ENCODE data around the gene CFAP410. TPM values are rescaled to one million over a fixed set of nuclear protein-coding genes. Genes with fewer than 3 reads are reported as not detected.
A peak's percentile ranks its signal among the peaks of the same experiment; 100 is the strongest.
"Not testable (repeated sequence)": the region's sequence is repeated elsewhere in the genome, so short reads cannot be mapped to it uniquely, and the experiment has no call there.

The CFAP410 gene
- total and polyA plus RNA-seq, 2 donors (not counting 3 experiments of a cell fraction or from before 2014, with no cell fraction given) = 7.2 to 12.2 TPM

- H2AFZ ChIP-seq (ENCODE audit: low read depth, low read length); DNase-seq (ENCODE audit: low read depth, low spot score); FAIRE-seq; H3K27ac ChIP-seq (ENCODE audit: insufficient read depth, low read depth, low read length); H3K27me3 ChIP-seq (ENCODE audit: control insufficient read depth in 2 of 2, insufficient read depth in 2 of 2, low read length in 2 of 2); H3K9me3 ChIP-seq (replicated peaks; ENCODE audit: control insufficient read depth, insufficient read depth, low read length); H3K9ac ChIP-seq (replicated peaks; ENCODE audit: extremely low read depth, insufficient read depth, low read length); CTCF ChIA-PET; H3K79me2 ChIP-seq (ENCODE audit: control insufficient read depth, insufficient read depth, low read length); H3K36me3 ChIP-seq (ENCODE audit: control insufficient read depth in 2 of 2, extremely low read depth in 1 of 2, insufficient read depth in 2 of 2, low read length in 2 of 2); H3K4me2 ChIP-seq (ENCODE audit: insufficient read depth, low read length); POLR2A ChIA-PET; H3K9me1 ChIP-seq (replicated peaks; ENCODE audit: control insufficient read depth, extremely low read depth, insufficient read depth, low read length); dilution Hi-C loops (cut with MboI; ENCODE audit: extremely low pct_ligation_motif_present, low sequenced_read_pairs); H3K4me3 ChIP-seq (replicated peaks in 1 of 3; ENCODE audit: insufficient read depth in 1 of 3, low read depth in 1 of 3, low read length in 3 of 3); H4K20me1 ChIP-seq (replicated peaks; ENCODE audit: control insufficient read depth, extremely low read depth, insufficient read depth, low read length); BruUV-seq (replicated peaks): not testable (repeated sequence)
- H3K4me1 ChIP-seq (ENCODE audit: control insufficient read depth, extremely low read depth, insufficient read depth, low read length) = peaks cover 14% of the 10 kb centered on the region
- intact Hi-C loops (cut with micrococcal nuclease) = loop anchor here (10.0 kb wide), 1 partner anchor 113 kb away; the partner anchor contains the start of gene LRRC3
Measured at GRCh38 chr21:44341726-44342458, 2.7 kb upstream of the CFAP410 start.

DNA sequence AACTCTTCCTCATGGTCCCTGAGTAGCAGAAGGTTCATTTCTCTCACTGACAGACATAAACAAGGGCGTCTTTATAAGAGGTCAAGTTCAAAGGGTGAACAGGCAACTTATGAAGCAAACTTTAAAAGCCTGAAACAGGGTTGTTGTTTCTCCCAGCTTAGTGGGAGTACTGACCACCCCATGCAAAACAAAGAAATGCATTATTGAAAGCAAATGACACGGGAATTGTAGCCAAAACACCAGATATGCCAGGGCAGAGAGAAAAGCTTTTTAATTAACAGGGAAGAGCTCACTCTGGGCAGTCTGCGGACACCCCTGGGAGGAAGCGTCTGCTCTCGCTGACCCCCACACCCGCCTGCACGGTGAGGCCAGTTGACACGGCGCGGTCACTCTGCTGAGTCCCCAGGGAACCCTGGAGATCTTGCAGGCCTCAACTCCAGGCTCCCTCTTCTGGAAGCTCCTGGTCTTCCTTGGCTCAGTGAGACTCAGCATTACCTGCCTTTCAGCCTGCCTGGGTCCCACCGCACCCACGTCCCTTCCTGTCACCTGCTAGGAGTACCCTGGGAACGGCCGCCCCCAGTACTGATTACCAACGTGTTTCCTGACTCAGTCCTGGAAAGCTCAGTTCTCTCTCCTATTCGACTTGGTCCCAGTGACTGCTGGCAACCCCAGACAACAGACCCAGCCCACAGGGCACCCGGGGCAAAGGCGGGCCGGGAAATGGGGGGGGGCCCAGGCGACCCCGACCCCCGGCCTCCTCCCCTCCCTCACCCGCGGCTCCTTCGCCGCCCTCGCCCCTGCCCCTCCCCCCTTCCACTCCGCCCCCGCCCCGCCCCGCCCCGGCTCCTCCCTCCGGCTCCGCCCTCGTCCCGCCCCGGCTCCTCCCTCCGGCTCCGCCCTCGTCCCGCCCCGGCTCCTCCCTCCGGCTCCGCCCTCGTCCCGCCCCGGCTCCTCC is 972 bp downstream of the CFAP410 start:
- ChIA-PET POLR2A (no interaction called here), CTCF (interaction anchor here (0.9 to 2.5 kb wide), 5 partner anchors 17 to 455 kb away, joined by 3 to 7 read pairs (median 4); no protein-coding TSS in a partner anchor)
- intact Hi-C loops (cut with micrococcal nuclease) (no loop called here), dilution Hi-C loops (cut with MboI; ENCODE audit: extremely low pct_ligation_motif_present, low sequenced_read_pairs) (no loop called here)
- H3K4me1 ChIP-seq (ENCODE audit: control insufficient read depth, extremely low read depth, insufficient read depth, low read length) = peaks cover 14% of the 10 kb centered on the region
- no TSS peak for BruUV-seq (replicated peaks)
- H3K27me3 ChIP-seq (ENCODE audit: control insufficient read depth in 2 of 2, insufficient read depth in 2 of 2, low read length in 2 of 2) = no peaks in the 10 kb centered on the region
- no peaks in the 10 kb centered on the region for H3K36me3 ChIP-seq (ENCODE audit: control insufficient read depth in 2 of 2, extremely low read depth in 1 of 2, insufficient read depth in 2 of 2, low read length in 2 of 2)
- no peak overlapping the region for H3K27ac ChIP-seq (ENCODE audit: insufficient read depth, low read depth, low read length)
- H3K9ac ChIP-seq (replicated peaks; ENCODE audit: extremely low read depth, insufficient read depth, low read length) = peak overlapping the region; percentile 20
- H3K9me1 ChIP-seq (replicated peaks; ENCODE audit: control insufficient read depth, extremely low read depth, insufficient read depth, low read length) = no peaks in the 10 kb centered on the region
- peak; percentile 80 for FAIRE-seq
- TF ChIP-seq, protein P1, sequence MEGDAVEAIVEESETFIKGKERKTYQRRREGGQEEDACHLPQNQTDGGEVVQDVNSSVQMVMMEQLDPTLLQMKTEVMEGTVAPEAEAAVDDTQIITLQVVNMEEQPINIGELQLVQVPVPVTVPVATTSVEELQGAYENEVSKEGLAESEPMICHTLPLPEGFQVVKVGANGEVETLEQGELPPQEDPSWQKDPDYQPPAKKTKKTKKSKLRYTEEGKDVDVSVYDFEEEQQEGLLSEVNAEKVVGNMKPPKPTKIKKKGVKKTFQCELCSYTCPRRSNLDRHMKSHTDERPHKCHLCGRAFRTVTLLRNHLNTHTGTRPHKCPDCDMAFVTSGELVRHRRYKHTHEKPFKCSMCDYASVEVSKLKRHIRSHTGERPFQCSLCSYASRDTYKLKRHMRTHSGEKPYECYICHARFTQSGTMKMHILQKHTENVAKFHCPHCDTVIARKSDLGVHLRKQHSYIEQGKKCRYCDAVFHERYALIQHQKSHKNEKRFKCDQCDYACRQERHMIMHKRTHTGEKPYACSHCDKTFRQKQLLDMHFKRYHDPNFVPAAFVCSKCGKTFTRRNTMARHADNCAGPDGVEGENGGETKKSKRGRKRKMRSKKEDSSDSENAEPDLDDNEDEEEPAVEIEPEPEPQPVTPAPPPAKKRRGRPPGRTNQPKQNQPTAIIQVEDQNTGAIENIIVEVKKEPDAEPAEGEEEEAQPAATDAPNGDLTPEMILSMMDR (IDR thresholded peaks at IDR 0.05; ENCODE audit: extremely low read depth in 1 of 2, insufficient read depth in 1 of 2, low read depth in 1 of 2, low read length in 2 of 2) = peak in 1 of 2 donors; percentile 39
- TF ChIP-seq POLR2A (IDR thresholded peaks at IDR 0.05; ENCODE audit: low read depth, low read length) = no peak
- peak overlapping the region; percentile 59 for H3K4me2 ChIP-seq (ENCODE audit: insufficient read depth, low read length)
- DNase-seq (ENCODE audit: low read depth, low spot score) = peak; percentile 68
- no peaks in the 10 kb centered on the region for H4K20me1 ChIP-seq (replicated peaks; ENCODE audit: control insufficient read depth, extremely low read depth, insufficient read depth, low read length)
- peak overlapping the region in 2 of 3 experiments; percentile 32 to 35 for H3K4me3 ChIP-seq (replicated peaks in 1 of 3; ENCODE audit: insufficient read depth in 1 of 3, low read depth in 1 of 3, low read length in 3 of 3)
- H3K9me3 ChIP-seq (replicated peaks; ENCODE audit: control insufficient read depth, insufficient read depth, low read length) = no peaks in the 10 kb centered on the region
- peak overlapping the region; percentile 71 for H2AFZ ChIP-seq (ENCODE audit: low read depth, low read length)
- no peaks in the 10 kb centered on the region for H3K79me2 ChIP-seq (ENCODE audit: control insufficient read depth, insufficient read depth, low read length)

Data from endothelial cell of umbilical vein (primary cell).